HG02840 (cell line): Measurements from ENCODE around the gene ENTPD1.
"Not testable (repeated sequence)": the region's sequence is repeated elsewhere in the genome, so short reads cannot be mapped to it uniquely, and the experiment has no call there.

Experiments used
- ATAC-seq: cut with Tn5 transposase; IDR thresholded peaks from one replicate; pipeline ENCODE4 v1.9.1; 2021; ENCODE audit warnings: mild to moderate bottlenecking, moderate library complexity, moderate number of reproducible peaks; ENCODE audit not compliant: unreplicated experiment, low FRiP score

The ENTPD1 gene

DNA sequence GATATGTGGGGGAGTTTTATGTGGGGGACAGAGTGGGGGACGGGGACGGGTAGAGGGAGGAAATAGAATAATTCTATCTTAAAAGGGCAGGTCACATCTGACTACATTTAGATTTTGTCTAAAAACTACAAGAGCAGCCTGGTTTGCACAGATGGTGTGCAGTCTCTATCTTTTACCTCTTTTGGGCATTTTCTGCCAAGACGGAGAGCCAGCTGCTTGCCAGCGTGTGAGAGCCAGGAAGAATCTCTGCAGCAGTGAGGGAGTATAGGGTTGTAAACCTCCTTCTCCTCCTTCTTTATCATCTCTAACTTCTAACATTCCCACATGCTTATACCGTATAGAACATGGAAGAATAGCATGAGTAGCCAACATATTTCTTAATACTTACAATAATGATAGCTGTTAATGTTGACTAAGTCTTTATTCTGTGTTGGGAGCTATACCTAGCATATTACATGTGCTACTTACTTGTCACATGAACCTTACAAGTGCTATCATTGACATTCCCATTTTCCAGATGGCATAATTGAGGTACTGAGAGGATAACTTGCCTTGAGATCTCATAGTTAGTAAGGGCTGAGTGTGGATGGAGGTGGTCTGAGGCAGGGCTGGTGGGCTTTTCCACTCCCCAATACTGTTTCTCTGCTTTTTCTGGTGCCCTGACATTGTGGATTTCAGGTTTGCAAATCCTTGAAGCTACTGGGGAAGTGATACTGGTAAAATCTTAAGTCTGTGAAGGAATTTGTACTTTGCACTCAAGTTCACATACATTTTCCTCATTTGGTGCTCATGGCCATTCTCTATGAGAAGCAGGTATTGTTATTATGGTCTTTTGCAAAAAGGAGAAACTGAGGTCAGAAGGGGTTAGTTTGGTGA lies 1.1 kb downstream of the ENTPD1 start:
- no peak for ATAC-seq

DNA sequence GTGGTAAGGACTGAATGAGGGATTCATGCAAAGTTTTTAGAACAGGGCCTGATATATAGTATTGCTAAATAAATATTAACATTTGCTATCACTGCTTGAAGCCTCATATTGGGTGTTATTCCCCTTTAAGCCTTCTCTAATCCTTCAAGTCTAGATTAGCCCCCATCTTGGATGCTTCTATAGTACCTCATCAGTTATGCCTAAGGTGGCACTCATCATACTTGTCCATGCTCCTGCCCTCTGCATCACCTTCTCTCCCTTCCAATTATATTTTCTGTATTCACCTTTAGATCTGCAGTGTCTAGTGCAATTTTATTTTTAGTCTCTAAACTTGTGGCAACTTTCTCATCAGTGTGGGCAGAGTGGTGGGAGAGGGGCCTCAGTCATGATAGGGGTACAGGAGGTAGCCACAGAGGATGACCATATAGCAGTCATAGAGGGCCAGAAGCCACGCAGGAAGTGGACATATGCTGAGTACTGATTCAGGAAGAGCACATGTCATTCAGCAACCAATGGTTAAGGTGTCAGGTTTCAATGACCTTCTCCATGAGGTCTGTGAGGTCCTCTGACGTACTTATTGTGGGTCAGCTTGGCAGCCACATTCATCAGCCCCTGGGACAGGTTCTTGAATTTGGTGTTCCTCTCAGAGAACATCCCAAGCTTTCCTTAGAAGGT lies 2.5 kb downstream of the ENTPD1 start:
- peak; percentile 45 for ATAC-seq

DNA sequence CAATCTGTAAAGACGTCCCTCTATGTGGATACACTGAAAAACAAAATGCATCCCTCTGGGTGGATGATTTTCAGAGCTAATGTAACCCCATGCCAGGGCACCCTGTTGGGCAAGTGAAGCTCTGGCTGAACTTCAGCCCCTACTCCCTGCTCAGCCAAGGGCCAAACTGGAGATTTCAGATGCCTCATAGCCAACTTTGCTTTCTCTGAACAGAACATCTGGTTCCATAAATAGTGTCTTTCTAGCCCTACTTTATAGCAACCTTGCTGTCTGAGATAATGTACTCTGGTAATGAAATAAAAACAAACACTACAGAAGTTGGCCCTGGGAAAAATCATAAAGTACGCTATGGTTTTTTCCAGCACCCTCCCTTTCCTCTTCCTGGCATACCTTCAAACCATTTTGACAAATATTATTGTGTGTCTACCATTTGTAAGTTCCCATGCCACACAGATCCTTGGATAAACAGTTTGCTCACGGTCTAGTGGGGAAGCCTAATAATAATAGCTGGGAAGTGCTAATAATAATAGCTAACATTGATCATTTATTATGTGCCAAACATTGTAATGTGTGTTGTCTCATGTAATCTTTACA lies 3.4 kb downstream of the ENTPD1 start:
- ATAC-seq: no peak

DNA sequence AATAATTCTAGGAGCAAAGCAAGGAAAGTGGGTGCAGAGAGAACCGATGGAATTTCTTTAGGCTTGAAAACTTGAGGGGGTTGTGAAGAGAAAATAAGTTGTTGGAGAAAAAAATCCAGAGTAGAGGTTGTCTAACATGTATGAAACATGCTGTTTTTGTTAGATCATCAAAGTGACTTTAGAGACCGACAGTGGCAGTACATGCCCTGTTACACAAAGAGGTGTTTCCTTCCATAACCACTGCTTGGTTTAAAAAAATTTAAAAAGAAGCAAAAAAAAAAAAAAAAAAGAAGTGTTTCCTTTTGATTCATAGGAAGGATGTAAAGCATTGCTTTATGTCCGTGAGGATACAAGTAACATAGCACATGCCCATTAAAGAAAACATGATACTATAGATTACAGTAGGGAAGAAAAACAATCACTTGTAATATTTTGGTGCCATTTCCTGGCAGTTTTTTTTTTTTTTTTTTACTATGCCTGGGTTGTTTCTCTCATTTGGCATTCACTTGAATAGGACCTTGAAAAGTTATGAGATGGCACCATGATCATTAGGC lies 6.1 kb downstream of the ENTPD1 start:
- no peak for ATAC-seq

DNA sequence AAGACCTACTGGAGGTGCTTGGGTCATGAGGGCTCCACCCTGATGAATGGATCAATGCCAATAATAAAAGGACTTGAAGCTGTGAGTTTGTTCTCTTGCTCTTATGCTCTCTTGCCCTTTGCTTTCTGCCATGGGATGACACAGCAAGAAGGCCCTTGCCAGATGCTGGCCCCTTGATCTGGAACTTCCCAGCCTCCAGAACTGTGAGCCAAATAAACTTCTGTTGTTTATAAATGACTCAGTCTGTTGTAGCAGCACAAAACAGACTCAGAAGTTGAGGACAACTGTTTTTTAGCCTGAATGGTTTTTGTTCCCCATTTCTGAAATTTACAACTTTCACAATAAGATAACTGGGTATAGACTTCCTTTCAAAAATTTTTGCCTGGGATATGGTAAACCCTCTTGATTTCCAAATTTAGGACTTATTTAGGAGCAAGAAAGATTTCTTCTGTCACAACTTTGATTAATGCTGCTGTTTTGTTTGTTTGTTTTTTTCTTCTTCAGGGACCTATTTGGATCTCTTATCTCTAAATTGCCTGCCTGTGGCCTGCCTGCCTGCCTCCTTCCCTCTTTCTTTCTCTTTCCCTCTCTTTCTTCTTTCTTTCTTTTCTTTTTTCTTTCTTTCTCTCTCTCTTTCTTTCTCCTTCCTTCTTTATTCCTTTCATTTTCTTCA lies 12.1 kb downstream of the ENTPD1 start:
- peak; percentile 88 for ATAC-seq

DNA sequence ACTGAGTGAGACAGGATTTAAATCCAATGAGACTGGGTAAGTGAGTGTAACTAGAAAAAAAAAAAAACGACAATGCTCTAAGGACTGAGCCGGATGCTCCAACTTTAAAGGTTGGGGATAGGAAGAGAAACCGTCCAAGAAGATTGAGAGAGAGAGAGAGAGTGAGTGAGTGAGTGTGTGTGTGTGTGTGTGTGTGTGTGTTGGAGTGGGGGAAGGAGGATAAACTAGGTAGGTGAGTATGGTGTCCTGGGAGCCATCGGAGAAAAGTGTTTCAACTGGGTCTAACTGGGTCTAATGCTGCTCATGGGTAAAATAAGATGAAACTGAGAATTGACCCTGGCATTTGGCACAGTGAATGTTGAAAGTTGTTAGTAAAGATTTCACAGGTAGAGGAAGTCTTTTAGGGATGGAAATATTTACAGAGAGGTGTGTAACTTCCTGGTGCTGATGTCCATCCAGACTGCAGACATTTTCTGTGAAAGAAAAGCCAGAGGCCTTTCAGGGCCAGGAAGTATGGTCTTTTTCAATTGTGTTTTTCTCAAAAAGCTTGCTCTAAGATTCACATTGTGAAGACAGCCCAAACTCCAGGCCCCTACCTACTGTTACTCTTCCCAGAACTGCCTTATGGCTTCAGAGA lies 14.2 kb downstream of the ENTPD1 start:
- ATAC-seq: no peak

DNA sequence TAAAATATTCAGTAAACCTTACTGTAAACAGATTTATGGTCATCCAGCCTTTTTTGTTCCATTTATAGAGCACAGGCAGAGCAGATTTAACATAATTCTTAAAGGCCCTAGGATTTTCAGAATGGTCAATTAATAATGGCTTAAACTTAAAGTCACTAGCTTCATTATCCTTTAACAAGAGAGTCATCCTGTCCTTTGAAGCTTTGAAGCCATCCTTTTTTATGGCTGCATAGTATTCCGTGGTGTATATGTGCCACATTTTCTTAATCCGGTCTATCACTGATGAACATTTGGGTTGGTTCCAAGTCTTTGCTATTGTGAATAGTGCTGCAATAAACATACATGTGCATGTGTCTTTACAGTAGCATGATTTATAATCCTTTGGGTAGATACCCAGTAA lies 17.5 kb downstream of the ENTPD1 start:
- ATAC-seq: not testable (repeated sequence)

DNA sequence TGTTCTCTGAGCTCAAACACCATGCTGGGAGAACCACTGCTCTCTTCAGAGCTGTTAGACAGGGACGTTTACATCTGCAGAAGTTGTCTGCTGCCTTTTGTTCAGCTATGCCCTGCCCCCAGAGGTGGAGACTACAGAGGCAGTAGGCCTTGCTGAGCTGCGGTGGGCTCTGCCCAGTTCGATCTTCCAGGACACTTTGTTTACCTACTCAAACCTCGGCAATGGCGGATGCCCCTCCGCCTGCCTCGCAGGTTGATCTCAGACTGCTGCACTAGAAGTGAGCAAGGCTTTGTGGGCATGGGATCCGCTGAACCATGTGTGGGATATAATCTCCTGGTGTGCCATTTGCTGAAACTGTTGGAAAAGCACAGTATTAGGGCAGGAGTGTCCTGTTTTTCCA lies 21.7 kb downstream of the ENTPD1 start:
- ATAC-seq: not testable (repeated sequence)

DNA sequence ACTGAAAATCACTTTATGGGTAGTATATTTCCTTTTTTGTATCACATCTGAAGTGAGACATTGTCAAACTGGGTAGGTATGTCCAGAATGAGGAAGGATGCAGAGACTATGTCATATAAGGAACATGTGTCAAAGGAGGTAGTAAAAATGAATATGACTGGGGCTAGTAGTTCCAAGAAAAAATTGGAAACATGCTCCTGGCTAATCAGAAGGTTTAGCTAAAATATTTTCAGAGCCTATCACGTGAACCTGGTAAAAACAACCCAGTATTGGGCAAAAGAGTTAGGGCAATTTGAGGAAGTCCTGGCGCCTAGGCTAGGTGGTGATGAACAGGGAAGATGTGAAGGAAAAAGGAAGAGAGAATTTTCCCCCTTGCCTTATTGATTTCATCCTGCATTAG lies 26.4 kb downstream of the ENTPD1 start:
- ATAC-seq: no peak

DNA sequence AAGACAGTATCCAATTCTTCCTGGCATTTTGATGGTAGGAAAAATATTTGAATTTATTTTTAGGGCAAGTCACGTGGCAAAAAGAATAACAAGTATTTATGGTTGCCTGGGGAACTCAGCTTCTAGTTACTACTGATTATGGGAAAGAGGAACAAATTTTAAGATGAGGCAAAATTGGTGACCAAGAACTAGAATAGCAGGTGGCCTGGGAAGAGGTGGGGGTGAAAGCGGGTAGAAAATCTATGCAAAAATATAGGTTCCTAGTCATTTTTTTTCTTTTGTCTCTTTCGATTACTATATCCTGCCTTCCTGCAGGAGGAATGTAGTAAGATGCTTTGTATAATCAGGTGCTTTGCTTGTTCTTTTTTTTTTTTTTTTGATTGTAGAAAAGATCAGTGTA lies 27.8 kb downstream of the ENTPD1 start:
- ATAC-seq: peak; percentile 44

DNA sequence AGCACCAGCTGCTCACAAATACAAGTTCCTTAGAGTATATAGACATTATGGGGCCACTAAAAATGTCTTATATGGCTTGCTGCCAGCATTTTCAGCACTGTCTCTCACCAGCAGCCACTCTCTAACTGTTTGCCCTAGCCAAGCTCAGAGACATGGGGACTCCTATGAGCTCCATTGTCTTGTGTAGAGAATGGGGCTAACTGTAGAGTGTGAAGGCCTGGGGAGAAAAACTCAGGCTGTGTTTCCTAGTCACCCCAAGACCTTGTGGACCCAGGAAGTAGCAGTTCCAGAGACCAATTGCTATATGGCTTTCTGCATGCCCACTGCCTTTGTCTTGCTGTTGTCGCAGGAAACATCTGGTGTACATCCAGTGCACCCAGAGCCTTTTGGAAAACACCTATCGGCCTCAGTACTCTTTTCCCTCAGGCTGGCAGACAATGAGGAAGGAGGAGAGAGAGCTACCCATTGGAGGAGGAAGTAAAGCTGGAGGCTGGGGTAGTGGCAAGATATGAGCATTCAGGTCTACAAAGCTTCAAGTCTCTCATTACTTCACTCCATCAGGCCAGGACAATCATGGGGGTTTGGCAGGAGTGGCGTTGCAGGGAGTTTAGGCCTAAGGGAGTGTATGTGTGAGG lies 28.4 kb downstream of the ENTPD1 start:
- ATAC-seq: peak; percentile 7

DNA sequence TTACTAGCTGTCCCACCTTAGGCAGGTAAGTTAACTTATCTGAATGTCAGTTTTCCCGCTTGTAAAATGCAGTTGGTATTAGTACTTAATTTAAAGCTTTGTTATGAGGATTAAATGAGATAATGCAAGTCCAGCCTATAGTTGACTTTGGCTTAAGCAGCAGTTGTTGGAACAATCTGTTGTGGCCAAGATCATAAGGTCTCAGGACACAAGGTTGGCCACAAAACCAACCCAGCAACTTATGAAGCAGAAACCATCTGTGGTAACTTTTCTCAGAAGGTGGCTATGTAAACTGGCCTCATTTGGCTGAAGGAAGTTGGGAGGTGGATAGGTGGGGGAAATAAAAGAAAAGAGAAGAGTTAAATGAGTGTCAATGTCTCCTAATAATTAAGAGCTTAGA lies 29.4 kb downstream of the ENTPD1 start:
- no peak for ATAC-seq

DNA sequence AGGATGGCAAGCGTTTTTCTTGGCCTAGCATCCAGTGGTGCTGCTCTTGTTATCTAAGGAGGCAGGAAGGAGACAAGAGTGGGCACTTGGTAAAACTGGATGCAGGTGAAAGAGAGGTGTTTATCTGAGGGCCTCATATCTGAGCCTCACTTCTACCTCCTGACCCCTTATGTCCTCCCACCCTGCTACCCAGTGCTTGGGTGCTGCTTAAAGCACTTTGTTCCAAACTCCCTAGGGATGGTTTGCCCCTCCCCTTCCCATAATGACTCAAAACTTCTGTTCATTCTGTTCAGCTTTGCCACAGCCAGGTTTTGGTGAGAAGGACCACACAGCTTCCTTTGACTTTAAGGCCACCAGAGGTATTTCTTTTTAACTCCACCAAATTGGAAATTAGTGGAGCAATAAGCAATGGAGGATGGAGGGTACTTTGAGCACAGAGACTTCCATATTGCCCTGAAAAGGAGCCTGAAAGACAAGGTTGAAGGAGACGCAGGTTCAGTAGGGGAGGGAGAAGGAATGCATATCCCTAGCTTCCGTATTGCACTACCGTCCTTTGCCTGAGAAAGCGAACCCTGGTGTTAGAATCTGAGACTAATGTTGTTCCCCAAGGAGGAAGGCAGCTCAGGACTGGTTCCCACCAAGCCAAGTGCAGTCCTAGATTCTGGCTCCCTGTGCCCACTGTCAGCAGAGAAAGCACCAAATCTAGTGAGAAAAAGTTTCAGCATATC lies 30.1 kb downstream of the ENTPD1 start:
- no peak for ATAC-seq

DNA sequence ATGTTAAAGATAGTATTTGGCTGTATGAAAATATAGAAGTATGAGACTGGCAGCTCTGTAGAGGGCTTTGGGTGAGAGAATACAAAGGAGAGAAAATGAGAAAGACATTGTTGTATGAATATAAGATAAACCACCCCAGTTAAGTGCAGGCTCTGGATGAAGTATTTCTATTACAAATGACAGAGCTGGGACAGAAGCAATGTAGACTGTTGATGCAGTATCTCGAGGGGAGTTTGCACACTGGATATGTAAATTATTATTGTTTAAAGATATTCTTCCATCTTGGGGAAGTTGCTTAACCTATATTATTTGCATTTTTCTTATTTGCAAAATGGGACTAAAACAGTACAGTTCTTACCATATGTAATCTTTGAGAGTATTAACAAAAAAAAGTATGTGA lies 31.5 kb downstream of the ENTPD1 start:
- ATAC-seq: no peak

DNA sequence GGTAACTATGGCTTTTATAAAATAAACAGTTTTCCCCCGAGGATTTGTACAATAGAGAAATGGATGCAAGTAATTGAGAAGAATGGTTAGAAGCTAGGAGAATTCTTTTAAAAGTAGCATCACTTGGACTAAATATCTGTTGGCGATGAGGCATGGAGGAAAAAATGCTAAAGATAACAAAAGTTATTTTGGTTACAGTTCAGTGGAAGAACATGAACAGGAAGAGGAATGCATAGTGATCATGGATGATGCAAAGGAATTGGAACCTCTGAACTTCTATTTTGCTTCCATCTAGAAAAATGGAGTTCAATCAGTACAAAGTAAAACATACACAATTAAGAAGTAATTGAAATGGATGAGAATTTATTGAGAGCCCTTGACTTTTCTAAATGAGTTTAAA lies 32.9 kb downstream of the ENTPD1 start:
- ATAC-seq: no peak

DNA sequence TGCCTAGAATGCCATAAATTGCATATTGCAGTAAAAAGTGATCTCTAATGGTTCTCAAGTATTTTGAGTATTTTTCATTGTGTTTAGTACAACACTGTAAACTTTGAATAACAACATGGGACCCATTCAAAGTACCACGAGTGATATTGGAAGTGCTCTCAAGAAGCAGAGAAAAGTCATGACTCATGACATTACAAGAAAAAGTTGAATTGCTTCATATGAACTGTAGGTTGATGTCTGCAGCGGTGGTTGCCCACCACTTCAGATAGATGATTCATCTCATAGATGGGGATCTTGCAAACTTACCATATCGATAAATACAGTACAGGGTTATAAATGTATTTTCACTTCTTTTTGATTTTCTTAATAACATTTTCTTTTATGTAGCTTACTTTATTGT lies 33.9 kb downstream of the ENTPD1 start:
- no peak for ATAC-seq

DNA sequence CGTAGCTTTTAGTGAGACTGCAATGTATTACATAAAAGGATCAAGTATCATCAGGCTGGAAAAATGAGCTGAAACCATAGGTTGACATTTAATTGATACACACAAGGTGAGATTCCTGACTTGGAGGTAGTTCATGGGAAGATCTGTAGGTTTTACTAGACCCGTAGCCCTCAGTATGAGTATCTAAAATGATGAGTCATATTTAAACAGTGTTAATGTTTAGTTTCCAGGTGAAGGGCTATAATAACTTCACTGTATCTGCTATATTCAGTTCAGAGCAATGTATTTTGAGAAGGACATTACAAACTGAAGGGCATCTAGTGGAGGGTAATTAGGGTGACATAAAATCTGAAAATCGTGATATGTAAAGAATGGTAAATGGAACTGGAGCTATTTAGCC lies 35.0 kb downstream of the ENTPD1 start:
- no peak for ATAC-seq

DNA sequence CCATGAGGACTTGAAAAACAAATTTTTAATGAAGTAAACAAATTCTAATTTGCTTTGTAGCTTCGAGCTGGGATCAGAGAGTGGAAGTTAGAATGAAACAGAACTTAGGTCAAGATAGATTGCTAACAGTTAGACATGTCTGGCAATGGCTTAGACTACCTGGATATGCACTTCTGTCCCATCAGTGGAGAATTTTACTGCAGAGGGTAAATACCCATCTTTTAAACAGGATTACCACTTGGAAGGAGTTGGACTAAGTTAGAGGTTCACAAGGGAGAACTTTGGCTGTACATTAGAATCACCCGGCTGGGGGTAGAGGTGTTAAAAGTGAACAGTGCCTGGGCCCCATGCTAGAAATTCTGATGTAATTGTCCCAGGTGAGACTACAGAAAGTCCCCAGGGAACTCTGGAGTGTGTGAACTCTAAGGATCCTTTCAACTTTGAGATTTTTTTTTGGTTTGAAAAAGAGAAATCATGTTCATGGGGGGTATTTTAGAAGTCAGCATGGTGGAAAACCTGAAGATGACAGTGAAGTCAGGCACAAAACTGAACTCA lies 35.5 kb downstream of the ENTPD1 start:
- ATAC-seq: no peak
